ENCODE measurements around the gene PLXDC2.

- TF ChIP-seq POLR2A (IDR thresholded peaks at IDR 0.05), result no peak
- TF ChIP-seq, protein P1, sequence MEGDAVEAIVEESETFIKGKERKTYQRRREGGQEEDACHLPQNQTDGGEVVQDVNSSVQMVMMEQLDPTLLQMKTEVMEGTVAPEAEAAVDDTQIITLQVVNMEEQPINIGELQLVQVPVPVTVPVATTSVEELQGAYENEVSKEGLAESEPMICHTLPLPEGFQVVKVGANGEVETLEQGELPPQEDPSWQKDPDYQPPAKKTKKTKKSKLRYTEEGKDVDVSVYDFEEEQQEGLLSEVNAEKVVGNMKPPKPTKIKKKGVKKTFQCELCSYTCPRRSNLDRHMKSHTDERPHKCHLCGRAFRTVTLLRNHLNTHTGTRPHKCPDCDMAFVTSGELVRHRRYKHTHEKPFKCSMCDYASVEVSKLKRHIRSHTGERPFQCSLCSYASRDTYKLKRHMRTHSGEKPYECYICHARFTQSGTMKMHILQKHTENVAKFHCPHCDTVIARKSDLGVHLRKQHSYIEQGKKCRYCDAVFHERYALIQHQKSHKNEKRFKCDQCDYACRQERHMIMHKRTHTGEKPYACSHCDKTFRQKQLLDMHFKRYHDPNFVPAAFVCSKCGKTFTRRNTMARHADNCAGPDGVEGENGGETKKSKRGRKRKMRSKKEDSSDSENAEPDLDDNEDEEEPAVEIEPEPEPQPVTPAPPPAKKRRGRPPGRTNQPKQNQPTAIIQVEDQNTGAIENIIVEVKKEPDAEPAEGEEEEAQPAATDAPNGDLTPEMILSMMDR (IDR thresholded peaks at IDR 0.05), result no peak
Measured at GRCh38 chr10:19956516-19957032, 140.3 kb downstream of the PLXDC2 start.

All from heart left ventricle (tissue), 13 donors.